Purkinje cell (primary cell): ENCODE data around the gene NDP. TPM values are rescaled to one million over a fixed set of nuclear protein-coding genes. Genes with fewer than 3 reads are reported as not detected.

Experiments used
- polyA plus RNA-seq: library from polyadenylated mRNA; unstranded; fragments of >200 nt; fragmentation: Nextera tagmentation; gene quantifications from 2 replicates; pipeline ENCODE4 v1.2.1, GENCODE V29; 2014

The NDP gene, protein sequence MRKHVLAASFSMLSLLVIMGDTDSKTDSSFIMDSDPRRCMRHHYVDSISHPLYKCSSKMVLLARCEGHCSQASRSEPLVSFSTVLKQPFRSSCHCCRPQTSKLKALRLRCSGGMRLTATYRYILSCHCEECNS
- polyA plus RNA-seq = 6.6 and 8.0 TPM in 2 replicates

GRCh38 chrX:43973249-43974099 lies at the start of gene NDP:
NDP (minus strand) TSS chrX:43973390; CDS start chrX:43958645, 14,745 bp downstream.

Other genes with a start within 250 kb of the NDP start
- gene MAOB, start 90.9 kb downstream of the NDP start, polyA plus RNA-seq = 30.0 and 42.1 TPM in 2 replicates